ENCODE measurements around the gene TBX3.

Gene TBX3

GRCh38 chr12:114682106-114682784 lies 1.7 kb downstream of the TBX3 start:
- DNase-seq = no peak

DNA sequence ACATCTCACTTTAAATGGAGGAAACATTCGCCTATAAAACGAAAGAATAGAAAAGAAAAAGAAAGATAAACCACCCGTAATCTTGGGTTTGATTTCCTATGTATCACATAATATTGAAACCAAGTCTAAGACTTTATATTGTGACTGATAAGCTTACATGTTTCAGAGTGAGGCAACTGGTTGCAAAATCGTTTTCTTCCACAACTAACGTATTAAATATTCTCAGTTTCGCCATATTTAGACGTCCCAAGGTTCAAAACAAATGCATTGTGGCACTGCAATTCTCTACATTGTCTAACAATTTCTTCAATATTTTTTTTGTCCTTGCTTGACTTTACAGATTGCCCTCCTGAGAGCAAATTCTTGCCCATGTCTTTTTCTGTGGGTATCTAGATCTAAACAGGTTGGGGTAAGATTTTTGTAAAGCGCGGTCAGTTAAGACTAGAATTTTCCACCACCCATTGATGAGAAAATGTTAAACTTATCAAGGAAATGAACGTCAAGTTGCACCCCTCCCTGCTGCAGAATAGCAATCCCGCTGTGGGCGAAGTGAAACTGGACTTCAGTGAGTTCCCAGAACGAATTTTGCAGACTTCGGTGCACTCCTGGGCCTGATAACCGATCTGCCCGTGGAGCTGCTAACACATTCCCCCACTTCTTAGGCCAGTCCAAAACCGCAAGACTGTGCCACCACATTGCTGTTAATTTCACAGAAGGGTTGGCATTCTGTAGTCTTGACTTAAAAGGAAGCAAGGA lies 2.7 kb downstream of the TBX3 start:
- no peak for DNase-seq

- no peak for DNase-seq
Measured at GRCh38 chr12:114680604-114681069, 3.3 kb downstream of the TBX3 start.

- no peak for DNase-seq
Measured at GRCh38 chr12:114679942-114680341, 4.0 kb downstream of the TBX3 start.

DNA sequence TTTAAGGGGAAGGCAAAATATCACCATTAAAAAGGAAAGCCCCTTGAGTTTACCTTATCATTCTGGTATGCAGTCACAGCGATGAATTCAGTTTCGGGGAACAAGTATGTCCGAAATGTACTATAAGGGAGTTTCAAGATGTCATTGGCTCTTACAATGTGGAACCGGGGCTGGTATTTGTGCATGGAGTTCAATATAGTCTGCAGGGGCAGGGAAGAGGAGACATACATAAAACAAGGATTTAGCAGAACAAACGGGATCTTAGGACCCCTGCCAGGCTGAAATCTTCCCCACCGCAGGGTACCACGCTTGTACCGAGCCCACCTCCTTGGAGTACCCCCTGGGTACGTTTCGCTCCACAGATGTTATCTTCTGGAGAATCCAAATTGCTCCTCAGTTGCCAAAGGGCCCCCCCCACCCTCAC lies 4.5 kb downstream of the TBX3 start:
- no peak for DNase-seq

DNA sequence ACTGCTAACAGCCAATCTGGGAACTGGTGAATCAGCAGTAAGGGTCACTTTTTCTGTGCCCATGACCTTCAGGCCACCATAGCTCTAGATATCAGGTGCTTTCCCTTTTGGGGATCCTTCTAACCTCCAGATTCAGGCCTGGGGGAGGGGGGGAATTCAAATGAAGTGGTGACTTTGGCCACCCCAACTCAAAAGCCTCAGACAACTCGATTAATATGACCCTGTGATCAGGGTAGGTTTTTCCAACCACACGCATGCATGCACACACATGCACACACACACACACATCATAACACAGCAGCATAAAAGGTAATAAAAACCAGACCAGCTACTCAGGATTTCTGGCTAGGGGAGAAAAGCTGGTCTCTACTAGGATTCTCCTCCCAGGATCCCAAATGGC lies 5.3 kb downstream of the TBX3 start:
- DNase-seq = no peak

- no peak for DNase-seq
Measured at GRCh38 chr12:114678028-114678427, 5.9 kb downstream of the TBX3 start.

DNA sequence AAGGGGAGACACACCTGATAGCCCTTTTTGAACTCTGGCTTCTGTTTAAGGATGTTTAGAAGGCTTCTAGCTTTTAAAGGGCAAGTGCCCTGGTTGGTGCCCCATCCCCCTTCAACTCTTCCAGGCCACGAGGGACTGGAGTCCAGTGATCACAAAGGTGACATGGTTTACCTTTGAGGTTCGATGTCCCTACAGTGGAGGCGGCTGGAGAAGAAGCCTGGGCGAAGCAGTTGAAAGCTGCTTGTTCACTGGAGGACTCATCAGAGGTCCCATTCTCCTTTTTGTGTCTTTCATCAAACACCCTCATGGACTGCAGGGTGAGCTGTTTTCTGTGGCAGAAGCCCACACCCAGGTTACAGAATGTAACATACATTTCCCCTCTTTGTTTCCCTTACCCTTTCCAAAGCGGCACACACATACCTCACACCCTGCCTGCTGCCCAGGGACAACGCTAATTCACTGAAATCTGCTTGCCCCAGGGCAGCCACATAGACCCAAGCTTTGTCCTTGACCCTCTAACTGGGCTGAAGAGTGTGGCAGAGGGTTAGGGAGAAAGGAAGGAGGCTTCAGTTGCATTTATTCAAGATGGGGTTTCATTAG lies 7.7 kb downstream of the TBX3 start:
- no peak for DNase-seq

GRCh38 chr12:114674251-114675047 lies 9.5 kb downstream of the TBX3 start:
- no peak for DNase-seq

GRCh38 chr12:114673901-114674250 lies 10.1 kb downstream of the TBX3 start:
- DNase-seq = no peak

DNA sequence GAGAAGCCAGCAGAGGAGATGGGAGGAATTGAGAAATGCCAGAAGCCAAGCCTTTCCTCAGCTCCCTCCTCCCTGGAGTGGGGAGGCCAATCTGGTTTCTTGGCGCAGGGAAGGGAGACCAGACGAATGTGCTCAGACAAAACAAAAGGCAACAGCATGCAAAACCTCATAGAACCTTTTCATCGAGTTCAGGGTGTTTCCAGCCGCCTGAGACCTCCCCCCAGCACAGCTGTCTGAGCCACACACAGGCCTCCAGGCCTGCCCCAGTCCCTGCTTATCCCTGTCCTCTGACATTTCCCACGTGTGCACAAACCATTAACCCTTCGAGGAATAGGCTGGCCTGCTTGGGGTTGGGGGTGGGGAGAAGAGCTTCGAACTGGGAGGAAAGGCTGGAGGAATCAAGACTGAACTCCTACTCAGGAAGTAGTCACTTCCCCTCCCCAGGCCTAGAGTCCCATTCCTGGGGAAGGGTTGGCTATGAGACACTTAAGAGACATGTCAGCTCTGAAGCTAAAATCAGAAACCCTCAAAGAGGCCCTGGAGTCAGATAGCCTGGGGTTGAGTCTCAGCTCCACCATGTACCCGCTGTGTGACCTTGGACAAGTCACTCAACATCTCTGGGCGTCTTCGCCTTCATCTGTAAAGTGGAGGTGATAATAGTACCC lies 10.7 kb downstream of the TBX3 start:
- no peak for DNase-seq

GRCh38 chr12:114672817-114673168 lies 11.2 kb downstream of the TBX3 start:
- no peak for DNase-seq

GRCh38 chr12:114671443-114672411 lies 12.2 kb downstream of the TBX3 start:
- DNase-seq = no peak

DNA sequence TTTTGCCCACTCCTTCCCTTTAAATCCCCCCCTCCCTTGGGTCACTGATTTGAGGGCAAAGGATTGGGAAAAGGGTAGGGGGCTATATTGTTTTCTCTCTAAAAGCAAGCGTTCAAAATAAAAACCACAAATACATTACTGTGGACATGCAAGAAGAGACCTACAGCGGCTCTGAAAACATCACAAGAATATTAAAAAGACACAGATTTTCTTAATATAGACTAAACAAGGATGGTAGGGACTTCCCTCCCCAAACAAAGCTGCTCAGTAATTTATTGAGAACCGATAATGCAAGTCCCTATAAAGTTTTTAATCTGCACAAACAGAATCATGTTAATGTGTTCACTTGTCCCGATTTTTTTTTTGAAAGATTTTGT lies 12.9 kb downstream of the TBX3 start:
- DNase-seq = no peak

- DNase-seq = no peak
Measured at GRCh38 chr12:114670291-114670980, 13.5 kb downstream of the TBX3 start.

DNA sequence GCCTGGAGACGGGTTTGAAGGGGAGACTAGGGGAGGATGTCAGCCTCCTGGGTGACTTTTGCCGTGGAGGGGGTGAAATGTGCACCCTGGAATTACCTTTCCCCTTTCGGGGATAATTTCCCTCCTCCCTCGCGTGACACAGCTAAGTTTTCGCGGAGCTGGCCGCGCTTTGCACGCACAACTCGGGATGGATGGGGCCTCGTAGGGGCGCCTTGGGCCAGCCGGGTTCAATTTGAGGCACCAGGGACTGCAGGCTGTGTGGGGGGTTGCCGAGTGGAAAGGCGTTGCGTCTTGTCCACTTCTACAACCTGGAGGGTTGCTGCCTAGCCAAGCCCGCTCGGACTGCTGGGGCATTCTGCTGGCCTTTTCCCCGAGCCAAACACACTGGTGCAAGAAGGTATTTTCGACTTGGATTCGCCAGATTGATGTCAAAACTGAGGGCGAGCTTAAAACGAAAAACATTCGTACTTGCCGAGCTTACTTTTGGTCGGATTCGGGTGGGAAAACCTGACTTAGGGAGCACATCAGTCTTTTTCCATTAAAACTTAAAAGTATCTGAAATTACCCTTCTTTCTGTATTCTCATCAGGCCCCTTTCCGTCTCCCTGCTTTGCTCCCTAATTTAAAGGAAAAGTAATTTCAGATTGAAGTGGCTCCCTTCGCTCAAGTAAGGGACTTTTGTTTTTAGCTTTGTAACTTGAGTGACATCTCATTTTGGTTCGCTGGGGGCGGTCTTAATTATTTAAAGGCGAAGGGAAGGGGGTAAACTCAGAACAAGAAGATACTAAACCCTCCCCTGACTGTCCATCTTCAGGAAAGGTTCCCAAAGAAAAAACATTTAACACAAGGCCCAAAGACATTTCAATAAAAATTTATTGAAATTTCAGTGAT lies 14.3 kb downstream of the TBX3 start:
- DNase-seq = no peak

- DNase-seq = no peak
Measured at GRCh38 chr12:114668886-114669288, 15.1 kb downstream of the TBX3 start.

GRCh38 chr12:114668151-114668885 lies 15.7 kb downstream of the TBX3 start:
- no peak for DNase-seq

- DNase-seq = no peak
Measured at GRCh38 chr12:114667669-114668150, 16.3 kb downstream of the TBX3 start.

Measured in stimulated activated naive CD4-positive, alpha-beta T cell (primary cell).